Measurements from ENCODE around the gene IGHMBP2.
"Not testable (repeated sequence)": the region's sequence is repeated elsewhere in the genome, so short reads cannot be mapped to it uniquely, and the experiment has no call there.

Gene IGHMBP2

GRCh38 chr11:68903288-68904247, at the start of gene IGHMBP2, which contains the start of gene MRPL21:
Gene IGHMBP2, plus strand, starts transcription at chr11:68903891. Its CDS starts 62 bp downstream, at chr11:68903953.
Gene MRPL21, minus strand, starts transcription at chr11:68903832. Its CDS starts 22 bp downstream, at chr11:68903810.
- in situ Hi-C loops (cut with MboI; ENCODE audit: low sequenced_read_pairs): no loop called here

DNA sequence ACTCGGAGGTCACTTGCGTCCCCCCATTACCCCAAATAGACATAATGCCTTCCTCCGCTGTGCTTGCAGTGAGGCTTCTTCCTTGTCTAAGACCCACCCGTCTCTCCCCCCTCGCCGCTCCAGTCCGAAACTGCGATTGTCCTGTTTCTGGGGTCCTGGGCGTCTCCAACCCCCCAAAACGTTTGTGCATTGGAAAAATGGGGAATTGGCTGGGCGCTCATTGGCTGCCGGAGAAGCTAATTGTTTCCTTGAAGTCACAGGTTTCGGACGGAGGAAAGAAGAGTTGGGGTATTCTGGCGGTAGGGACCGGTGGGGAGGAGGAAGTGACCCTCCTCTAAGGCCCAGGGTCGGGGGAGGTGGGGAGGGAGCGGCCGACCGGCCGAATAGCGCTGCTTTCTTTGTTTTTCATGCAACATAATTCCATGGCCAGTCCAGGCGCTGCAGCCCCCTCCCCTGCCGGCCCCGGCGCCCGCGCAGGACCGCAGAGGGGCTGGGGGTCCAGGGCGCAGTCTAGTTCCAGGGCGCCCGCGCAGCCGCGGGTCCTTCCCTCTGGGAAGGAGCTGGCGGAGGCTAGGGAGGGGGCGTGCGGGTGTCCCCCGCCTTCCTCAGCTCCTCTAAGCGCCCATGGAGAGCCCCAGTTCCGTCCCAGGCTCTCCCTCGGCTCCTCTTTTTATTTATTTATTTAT, 49.3 kb upstream of the IGHMBP2 start:
- in situ Hi-C loops (cut with MboI; ENCODE audit: low sequenced_read_pairs): no loop called here

DNA sequence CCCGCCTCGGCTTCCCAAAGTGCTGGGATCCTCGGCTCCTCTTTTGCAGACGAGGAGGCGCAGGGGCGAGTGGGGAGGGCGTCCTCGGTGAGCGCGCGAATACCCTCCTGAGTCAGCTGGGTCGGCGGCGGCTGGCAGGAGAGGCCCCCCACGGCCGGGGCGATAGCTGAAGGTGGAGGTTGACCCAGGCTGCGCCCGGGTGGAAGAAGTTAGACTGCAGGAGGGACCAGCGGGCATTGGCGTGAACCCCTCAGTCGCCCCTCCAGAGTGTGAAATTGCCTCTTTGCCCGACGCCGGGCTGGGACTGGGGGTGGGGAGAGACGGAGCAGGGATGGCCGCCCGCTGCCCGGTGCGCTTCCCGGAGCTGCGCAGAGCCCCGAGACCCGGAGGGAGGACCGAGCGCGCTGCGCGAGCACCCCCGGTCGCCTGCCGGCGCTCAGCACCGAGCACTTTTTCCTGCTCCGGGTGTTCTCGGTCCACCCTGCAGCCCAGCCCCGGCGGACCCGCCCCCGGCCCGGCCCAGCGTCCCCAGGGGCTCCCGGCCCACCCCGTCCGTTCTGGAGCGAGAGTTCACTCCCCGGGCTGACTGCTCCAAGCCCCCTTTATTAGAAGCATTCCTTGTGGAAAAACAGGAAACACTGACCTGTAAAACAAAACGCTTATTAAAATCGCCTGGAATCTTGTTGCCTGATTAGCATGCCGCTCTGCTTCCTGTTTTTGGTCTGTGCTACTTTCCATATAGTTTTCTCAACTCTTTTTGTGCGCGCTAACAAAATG, 48.3 kb upstream of the IGHMBP2 start:
- in situ Hi-C loops (cut with MboI; ENCODE audit: low sequenced_read_pairs): no loop called here

DNA sequence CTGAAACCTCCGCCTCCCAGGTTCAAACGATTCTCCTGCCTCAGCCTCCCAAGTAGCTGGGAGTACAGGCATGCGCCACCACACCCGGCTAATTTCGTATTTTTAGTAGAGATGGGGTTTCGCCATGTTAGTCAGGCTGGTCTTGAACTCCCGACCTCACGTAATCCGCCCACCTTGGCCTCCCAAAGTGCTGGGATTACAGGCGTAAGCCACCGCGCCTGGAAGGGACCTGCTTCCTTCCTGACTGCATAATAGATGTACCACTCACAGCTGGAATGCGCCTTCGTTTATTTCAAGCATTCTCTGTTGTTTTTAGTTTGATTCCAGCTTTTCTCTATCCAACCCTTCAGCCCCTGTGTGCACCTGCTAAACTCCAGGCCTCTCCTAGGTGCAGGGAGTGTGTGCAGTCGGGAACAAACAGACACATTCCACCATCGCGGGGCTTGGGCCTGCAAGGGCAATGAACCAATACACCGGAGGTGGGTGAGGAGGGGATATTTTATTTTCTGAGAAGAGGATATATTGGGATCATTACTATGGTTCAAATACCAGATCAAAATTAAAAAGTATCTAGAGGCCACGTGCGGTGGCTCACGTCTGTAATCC, 47.2 kb upstream of the IGHMBP2 start:
- in situ Hi-C loops (cut with MboI; ENCODE audit: low sequenced_read_pairs): not testable (repeated sequence)

DNA sequence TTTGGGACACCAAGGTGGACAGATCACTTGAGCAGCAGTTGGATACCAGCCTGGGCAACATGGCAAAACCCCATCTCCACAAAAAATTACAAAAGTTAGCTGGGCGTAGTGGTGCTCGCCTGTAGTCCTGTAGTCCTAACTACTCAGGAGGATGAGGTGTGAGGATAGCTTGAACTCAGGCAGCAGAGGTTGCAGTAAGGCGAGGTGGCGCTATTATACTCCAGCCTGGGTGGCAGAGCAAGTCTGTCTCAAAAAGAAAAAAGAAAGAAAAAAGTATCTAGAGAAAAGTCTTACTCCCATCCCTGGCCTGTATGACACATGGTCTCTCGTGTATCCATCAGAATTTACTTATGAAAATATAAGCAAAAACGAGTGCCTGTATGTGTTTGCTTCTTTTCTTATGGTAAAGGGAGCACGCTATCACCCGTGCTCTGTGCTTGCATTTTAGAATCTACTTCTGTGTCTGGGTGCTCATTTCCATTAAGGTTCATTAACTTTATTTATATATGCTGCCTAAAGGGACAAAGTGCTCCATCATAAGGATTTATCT, 46.6 kb upstream of the IGHMBP2 start:
- in situ Hi-C loops (cut with MboI; ENCODE audit: low sequenced_read_pairs): no loop called here

GRCh38 chr11:68859123-68859522, 44.6 kb upstream of the IGHMBP2 start:
- in situ Hi-C loops (cut with MboI; ENCODE audit: low sequenced_read_pairs): no loop called here

DNA sequence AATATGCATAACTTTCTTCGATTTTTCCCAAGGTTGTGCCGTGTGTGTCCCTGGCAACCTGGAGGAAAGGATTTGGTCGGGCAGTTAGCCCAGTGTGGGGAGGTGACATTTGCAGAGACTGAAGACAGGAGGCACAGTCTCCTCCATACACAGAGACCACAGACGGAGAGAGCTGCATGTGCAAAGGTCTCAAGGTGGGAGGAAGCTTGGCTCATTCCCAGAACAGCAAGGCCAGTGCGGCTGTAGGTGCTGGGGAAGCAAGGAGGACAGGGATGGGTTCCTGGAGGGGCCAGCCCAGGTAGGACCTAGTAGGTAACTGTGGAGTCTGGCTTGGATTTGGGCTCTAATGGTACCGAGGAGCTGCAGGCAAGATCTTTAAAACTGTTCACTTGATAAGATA, 41.3 kb upstream of the IGHMBP2 start:
- in situ Hi-C loops (cut with MboI; ENCODE audit: low sequenced_read_pairs): no loop called here

DNA sequence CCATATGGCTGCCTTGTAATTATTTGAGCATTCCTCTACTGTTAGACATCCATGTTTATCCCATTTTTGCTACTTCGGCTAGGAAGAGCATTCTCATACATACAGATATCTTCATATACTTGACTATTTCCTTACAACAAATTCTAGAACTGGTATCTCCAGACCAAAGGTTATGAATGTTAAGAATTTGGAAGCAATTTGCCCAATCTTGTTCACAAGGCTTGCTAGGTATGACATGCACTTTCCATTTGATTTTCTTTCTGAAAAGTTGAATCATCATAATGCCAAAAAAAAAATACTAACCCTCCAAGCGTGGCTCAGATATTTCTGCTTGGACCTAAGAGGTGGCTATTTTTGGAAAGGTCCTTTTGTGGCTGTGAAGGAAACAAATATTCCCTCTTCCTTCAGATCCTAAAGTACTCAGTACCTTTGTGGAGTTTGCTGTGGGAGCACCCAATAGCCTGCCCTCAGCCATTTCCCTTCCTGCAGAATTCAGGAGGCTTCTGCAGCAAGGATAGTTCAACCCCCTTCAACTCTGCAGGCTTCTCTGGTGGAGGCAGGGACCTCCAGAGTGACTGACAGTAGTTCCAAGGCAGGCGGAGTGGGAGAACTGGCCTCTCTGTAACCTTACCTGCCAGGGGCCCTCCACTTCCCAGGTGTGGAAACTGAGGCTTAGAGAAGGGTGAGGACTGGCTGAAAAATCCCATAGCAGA, 40.0 kb upstream of the IGHMBP2 start:
- in situ Hi-C loops (cut with MboI; ENCODE audit: low sequenced_read_pairs): no loop called here

DNA sequence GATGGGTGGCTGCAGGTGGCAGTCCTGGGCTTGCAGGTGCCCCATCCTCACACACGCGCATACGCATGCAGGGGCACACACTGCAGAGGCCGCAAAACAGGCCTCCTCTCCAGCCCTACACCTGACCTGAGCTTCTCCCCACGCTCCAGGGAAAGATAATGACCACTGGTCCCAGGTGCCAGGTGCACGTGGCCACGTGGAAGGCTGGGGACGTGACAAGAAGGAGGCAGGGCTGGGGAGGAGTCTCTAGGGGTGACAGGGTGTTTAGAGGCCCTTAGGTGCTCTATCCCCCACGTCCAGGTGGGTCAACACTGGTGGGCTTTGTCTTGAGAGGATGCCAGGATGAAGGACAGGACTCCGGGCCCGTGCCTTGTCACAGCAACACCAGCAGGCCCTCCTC, 38.5 kb upstream of the IGHMBP2 start:
- in situ Hi-C loops (cut with MboI; ENCODE audit: low sequenced_read_pairs): no loop called here

- in situ Hi-C loops (cut with MboI; ENCODE audit: low sequenced_read_pairs): no loop called here
Measured at GRCh38 chr11:68867066-68867465, 36.6 kb upstream of the IGHMBP2 start.

GRCh38 chr11:68868221-68868835, 35.4 kb upstream of the IGHMBP2 start:
- in situ Hi-C loops (cut with MboI; ENCODE audit: low sequenced_read_pairs): no loop called here

GRCh38 chr11:68870470-68870869, 33.2 kb upstream of the IGHMBP2 start:
- in situ Hi-C loops (cut with MboI; ENCODE audit: low sequenced_read_pairs): no loop called here

DNA sequence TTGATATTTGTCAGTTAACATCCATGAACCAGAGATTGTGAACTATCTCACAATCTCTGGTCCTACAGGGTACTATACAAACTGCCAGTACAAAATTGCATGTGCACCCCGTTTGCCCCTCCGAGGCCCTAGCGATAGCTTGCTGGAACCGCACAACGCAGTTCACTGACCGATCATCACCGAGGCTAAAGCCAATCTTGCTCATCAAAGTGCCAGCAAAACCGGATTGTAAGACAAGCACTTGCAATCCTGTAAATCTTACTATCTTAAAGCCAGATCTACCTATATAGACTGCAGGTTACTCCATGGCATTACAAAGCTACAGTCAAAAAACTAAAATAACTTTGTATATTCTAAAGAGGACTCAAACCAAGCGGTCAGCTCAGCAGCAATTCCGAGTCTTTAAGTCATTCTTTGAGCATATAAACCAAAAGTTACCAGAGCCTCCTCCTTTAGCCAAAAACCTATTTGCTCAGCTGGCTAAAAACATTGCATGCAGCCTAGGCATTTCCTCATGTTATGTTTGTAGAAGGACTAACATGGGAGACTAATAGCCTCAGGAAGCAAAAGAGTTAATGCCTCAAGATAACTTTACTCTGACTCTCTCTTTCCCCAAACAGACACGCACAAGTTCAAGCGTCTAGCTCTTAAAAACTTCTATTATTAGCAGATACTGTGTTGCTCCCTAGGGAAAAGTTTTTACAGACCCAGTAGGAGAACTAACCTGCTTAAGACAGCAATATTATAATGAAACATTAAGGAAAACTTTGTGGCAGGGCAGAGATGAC, 31.3 kb upstream of the IGHMBP2 start:
- in situ Hi-C loops (cut with MboI; ENCODE audit: low sequenced_read_pairs): no loop called here

DNA sequence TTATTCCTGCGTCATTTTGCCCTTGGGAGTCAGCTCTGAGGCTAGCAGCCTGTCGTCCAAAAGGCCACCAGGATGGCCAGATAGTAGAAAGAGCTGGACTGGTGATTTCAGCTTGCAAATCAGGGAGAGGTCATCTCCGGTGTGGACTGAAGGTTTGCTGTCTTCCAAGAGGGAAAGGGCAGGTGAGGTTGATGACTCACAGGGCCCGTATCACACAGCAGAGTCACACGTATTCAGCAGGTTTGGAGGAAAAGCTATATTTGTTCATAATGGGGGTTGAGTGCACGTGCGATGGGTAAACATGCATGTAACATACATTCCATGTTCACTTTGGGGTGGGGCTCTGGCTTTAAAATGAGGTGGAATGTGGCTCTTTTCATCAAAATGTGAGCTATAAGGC, 25.7 kb upstream of the IGHMBP2 start:
- in situ Hi-C loops (cut with MboI; ENCODE audit: low sequenced_read_pairs): no loop called here

GRCh38 chr11:68880851-68881250, 22.8 kb upstream of the IGHMBP2 start:
- in situ Hi-C loops (cut with MboI; ENCODE audit: low sequenced_read_pairs): no loop called here

DNA sequence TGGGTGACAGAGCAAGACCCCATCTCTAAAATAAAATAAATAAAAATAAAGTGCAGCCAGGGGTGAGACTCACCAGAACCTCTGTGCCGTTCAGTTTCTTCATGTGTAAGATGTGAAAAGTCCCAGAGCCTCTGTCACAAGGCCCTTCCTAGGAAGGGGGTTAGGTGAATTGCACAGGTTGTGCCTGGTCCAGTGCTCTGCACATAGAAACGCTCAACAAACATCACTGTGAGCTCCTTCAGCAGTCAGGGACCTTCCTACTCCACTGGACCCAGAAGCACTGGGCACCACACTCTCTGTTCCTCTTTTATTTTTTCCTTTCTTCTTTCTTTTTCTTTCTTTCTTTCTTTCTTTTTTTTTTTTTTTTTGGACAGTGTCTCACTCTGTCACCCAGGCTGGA, 22.4 kb upstream of the IGHMBP2 start:
- in situ Hi-C loops (cut with MboI; ENCODE audit: low sequenced_read_pairs): no loop called here

DNA sequence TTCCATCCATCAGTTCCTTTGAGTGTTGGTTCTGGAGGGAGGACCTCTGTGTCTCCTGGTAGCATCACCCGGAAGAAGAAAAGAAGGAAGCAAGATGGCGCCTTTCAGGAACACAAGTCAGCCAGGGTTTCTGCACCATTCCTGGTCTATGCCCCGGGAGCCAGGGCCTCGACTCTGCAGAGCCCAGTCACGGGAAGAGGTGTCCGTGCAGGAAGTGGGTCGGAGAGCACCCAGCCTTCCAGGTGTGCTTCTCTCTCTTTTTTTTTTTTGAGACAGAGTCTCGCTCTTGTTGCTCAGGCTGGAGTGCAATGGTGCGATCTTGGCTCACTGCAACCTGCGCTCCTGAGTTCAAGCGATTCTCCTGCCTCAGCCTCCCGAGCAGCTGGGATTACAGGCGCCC, 21.3 kb upstream of the IGHMBP2 start:
- in situ Hi-C loops (cut with MboI; ENCODE audit: low sequenced_read_pairs): no loop called here

DNA sequence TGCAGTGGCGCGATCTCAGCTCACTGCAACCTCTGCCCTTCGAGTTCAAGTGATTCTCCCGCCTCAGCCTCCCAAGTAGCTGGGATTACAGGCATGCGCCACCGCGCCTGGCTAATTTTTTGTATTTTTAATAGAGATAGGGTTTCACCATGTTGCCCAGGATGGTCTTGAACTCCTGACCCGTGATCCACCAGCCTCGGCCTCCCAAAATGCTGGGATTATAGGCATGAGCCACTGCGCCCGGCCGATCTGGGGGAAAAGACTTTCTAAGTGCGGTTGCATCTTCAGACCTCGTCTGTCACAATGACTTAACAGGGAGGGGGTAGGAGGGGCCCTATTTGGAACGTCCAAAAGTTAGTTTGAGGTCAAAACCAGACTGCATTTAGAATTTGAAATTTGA, 18.9 kb upstream of the IGHMBP2 start:
- in situ Hi-C loops (cut with MboI; ENCODE audit: low sequenced_read_pairs): not testable (repeated sequence)

All from HL-60/S4 treated with retinoic acid at 250 ng/mL for 4 days and 3 days (cell line).